Endodermal cell (in vitro differentiated cells): ENCODE measurements around the gene UROC1. TPM values are rescaled to one million over a fixed set of nuclear protein-coding genes. Genes with fewer than 3 reads are reported as not detected.
"Not testable (repeated sequence)": the region's sequence is repeated elsewhere in the genome, so short reads cannot be mapped to it uniquely, and the experiment has no call there.

Experiments used
- DNase-seq: peaks from one replicate; pipeline ENCODE4 v3.0.0-alpha.2; 2017
- H3K27ac ChIP-seq: 2 replicates; pipeline ENCODE4 v1.5.1; 2013; ENCODE audit warnings: mild to moderate bottlenecking, low read depth, low read length, moderate library complexity
- H3K27me3 ChIP-seq: 2 replicates; pipeline ENCODE4 v1.6.1; 2013; ENCODE audit warnings: mild to moderate bottlenecking, low read length, moderate library complexity; ENCODE audit not compliant: insufficient read depth, control insufficient read depth, poor library complexity, severe bottlenecking
- H3K36me3 ChIP-seq: 2 replicates; pipeline ENCODE4 v1.7.0; 2013; ENCODE audit warnings: mild to moderate bottlenecking, low read length, moderate library complexity; ENCODE audit not compliant: control insufficient read depth, insufficient read depth
- H3K4me1 ChIP-seq: one replicate; pipeline ENCODE4 v1.7.0; 2013; ENCODE audit warnings: low read length; ENCODE audit not compliant: control insufficient read depth, insufficient read depth
- H3K4me3 ChIP-seq: 2 replicates; pipeline ENCODE4 v1.5.1; 2013; ENCODE audit warnings: mild to moderate bottlenecking, low read length, moderate library complexity
- H3K9ac ChIP-seq: 2 replicates; pipeline ENCODE4 v1.6.1; 2013; ENCODE audit warnings: mild to moderate bottlenecking, low read length, moderate library complexity; ENCODE audit not compliant: poor library complexity, severe bottlenecking; ENCODE audit errors: extremely low read depth
- H3K9me3 ChIP-seq: 2 replicates; pipeline ENCODE4 v1.6.1; 2013; ENCODE audit warnings: mild to moderate bottlenecking, low read length, moderate library complexity; ENCODE audit not compliant: control insufficient read depth
- H3K27ac Mint-ChIP-seq: 2 replicates; pipeline ENCODE4 v1.8.0; 2020; ENCODE audit warnings: mixed read lengths
- H3K27me3 Mint-ChIP-seq: 2 replicates; pipeline ENCODE4 v1.8.0; 2021; ENCODE audit warnings: mild to moderate bottlenecking, mixed read lengths; ENCODE audit not compliant: insufficient read depth
- H3K36me3 Mint-ChIP-seq: 2 replicates; pipeline ENCODE4 v1.8.0; 2020; ENCODE audit warnings: low read depth, mixed read lengths
- H3K4me1 Mint-ChIP-seq: 2 replicates; pipeline ENCODE4 v1.8.0; 2020; ENCODE audit warnings: mixed read lengths
- H3K4me3 Mint-ChIP-seq: 2 replicates; pipeline ENCODE4 v1.8.0; 2020; ENCODE audit warnings: mild to moderate bottlenecking, moderate library complexity, mixed read lengths
- H3K9me3 Mint-ChIP-seq: 2 replicates; pipeline ENCODE4 v1.8.0; 2020; ENCODE audit warnings: mild to moderate bottlenecking, mixed read lengths
- CTCF ChIP-seq: fragments of 200-600 bp; sonication (generic); conservative IDR thresholded peaks from 2 replicates; pipeline ENCODE4 v1.5.0; 2021; ENCODE audit warnings: antibody characterized with exemption, mild to moderate bottlenecking
- WGBS, 2 experiments: methylation state at CpG; one replicate each; pipeline versions ENCODE4 v1.1.5 to v1.1.7; 2013; ENCODE audit warnings: missing lambda C conversion rate in 2 of 2, mixed read lengths in 1 of 2; ENCODE audit not compliant: insufficient coverage in 1 of 2, insufficient read length in 1 of 2; 5-methylcytosine and 5-hydroxymethylcytosine counted together
- total RNA-seq, 2 donors: library from RNA; stranded (reverse); fragmentation: NEBNext Ultra II Directional in 1 of 2; extraction: Animal tissue kit (Norgen Biotek cat#: 25700) in 1 of 2; gene quantifications; 2 replicates in 1 of 2; 3 replicates in 1 of 2; pipeline ENCODE4 v1.2.1, GENCODE V29; 2021

The UROC1 gene
- total RNA-seq, 2 donors from 2014 or later, result not detected

- no peaks in the 10 kb centered on the region for H3K36me3 Mint-ChIP-seq
- H3K4me1 ChIP-seq, result no peaks in the 10 kb centered on the region
- DNase-seq, result peak; percentile 32
- WGBS, 2 experiments, result 79 to 84% methylated on average over 5 to 9 of the region's 9 CpGs
- H3K9me3 Mint-ChIP-seq, result peaks cover 1% of the 10 kb centered on the region
- H3K9me3 ChIP-seq, result no peaks in the 10 kb centered on the region
- no peaks in the 10 kb centered on the region for H3K36me3 ChIP-seq
- H3K4me3 Mint-ChIP-seq, result no peak overlapping the region
- no peaks in the 10 kb centered on the region for H3K4me1 Mint-ChIP-seq
- H3K27me3 ChIP-seq, result peaks cover 21% of the 10 kb centered on the region
- H3K27ac ChIP-seq, result no peak overlapping the region
- no peak overlapping the region for H3K27ac Mint-ChIP-seq
- H3K9ac ChIP-seq, result no peak overlapping the region
- no peak overlapping the region for H3K4me3 ChIP-seq
- no peak for TF ChIP-seq CTCF
- H3K27me3 Mint-ChIP-seq, result peaks cover 17% of the 10 kb centered on the region
These were observed 19.6 kb upstream of the UROC1 start for GRCh38 chr3:126537116-126537729.

- DNase-seq, result no peak
- Histone ChIP-seq H3K27me3 (peaks cover 25% of the 10 kb centered on the region), H3K9ac (no peak overlapping the region), H3K4me3 (no peak overlapping the region), H3K36me3 (no peaks in the 10 kb centered on the region), H3K9me3 (no peaks in the 10 kb centered on the region), H3K27ac (no peak overlapping the region), H3K4me1 (no peaks in the 10 kb centered on the region)
- Mint-ChIP-seq H3K27ac (no peak overlapping the region), H3K4me1 (no peaks in the 10 kb centered on the region), H3K36me3 (no peaks in the 10 kb centered on the region), H3K9me3 (no peaks in the 10 kb centered on the region), H3K4me3 (no peak overlapping the region), H3K27me3 (peaks cover 14% of the 10 kb centered on the region)
- no peak for TF ChIP-seq CTCF
- WGBS, 2 experiments, result 38 to 82% methylated on average over 1 to 3 of the region's 3 CpGs
These were observed 18.6 kb upstream of the UROC1 start for GRCh38 chr3:126536126-126536525.

- Histone ChIP-seq H3K9ac (no peak overlapping the region), H3K27ac (no peak overlapping the region), H3K36me3 (no peaks in the 10 kb centered on the region), H3K9me3 (no peaks in the 10 kb centered on the region), H3K4me1 (no peaks in the 10 kb centered on the region), H3K4me3 (no peak overlapping the region), H3K27me3 (peaks cover 25% of the 10 kb centered on the region)
- no peak overlapping the region for H3K4me3 Mint-ChIP-seq
- no peaks in the 10 kb centered on the region for H3K9me3 Mint-ChIP-seq
- H3K36me3 Mint-ChIP-seq, result no peaks in the 10 kb centered on the region
- DNase-seq, result no peak
- H3K4me1 Mint-ChIP-seq, result no peaks in the 10 kb centered on the region
- no peak for TF ChIP-seq CTCF
- H3K27ac Mint-ChIP-seq, result no peak overlapping the region
- peaks cover 10% of the 10 kb centered on the region for H3K27me3 Mint-ChIP-seq
These were observed 18.1 kb upstream of the UROC1 start for GRCh38 chr3:126535636-126536035.

GRCh38 chr3:126534716-126535115 is 17.1 kb upstream of the UROC1 start:
- H3K4me1 Mint-ChIP-seq, DNase-seq, H3K27ac ChIP-seq, H3K4me1 ChIP-seq, H3K27ac Mint-ChIP-seq, H3K9ac ChIP-seq, H3K27me3 Mint-ChIP-seq, H3K36me3 Mint-ChIP-seq, H3K4me3 Mint-ChIP-seq, H3K4me3 ChIP-seq, H3K36me3 ChIP-seq, H3K9me3 Mint-ChIP-seq, H3K9me3 ChIP-seq: not testable (repeated sequence)
- H3K27me3 ChIP-seq, result peaks cover 25% of the 10 kb centered on the region
- WGBS, 2 experiments, result 88 to 92% methylated on average over 2 to 7 of the region's 7 CpGs
